RPMI7951 (cell line): Measurements from ENCODE around the gene DMRT1. TPM values are rescaled to one million over a fixed set of nuclear protein-coding genes. Genes with fewer than 3 reads are reported as not detected.
"Not testable (repeated sequence)": the region's sequence is repeated elsewhere in the genome, so short reads cannot be mapped to it uniquely, and the experiment has no call there.

Source experiments
- DNase-seq: peaks from one replicate; pipeline ENCODE4 v3.0.0-alpha.2; 2012; ENCODE audit warnings: low read depth
- total RNA-seq: library from RNA; depleted of rRNA; stranded (reverse); fragments of >200 nt; shearing (Covaris generic); gene quantifications from 2 replicates; pipeline ENCODE4 v1.2.3, GENCODE V29; 2014

Gene DMRT1
- total RNA-seq, 1 experiment from 2014 or later, result not detected

DNA sequence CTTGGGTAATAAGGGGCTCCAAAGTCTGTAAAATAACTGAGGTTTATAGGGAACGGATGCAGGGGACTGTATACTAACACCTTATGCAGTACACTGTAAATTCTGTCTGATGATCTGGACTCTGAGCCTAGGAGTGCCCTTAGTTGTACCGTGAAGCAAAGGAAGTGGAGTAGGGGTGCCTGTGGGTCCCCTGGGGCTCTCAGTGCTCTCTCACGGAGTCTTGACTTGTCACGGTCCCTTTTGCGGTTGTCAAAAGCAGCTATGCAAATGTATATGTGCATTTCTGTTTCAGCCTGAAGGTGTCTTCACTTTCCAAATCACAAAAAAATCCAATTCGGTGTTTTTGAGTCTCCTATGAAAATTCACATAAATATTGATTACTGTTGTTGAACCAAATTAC lies 17.8 kb downstream of the DMRT1 start:
- DNase-seq, result no peak

DNA sequence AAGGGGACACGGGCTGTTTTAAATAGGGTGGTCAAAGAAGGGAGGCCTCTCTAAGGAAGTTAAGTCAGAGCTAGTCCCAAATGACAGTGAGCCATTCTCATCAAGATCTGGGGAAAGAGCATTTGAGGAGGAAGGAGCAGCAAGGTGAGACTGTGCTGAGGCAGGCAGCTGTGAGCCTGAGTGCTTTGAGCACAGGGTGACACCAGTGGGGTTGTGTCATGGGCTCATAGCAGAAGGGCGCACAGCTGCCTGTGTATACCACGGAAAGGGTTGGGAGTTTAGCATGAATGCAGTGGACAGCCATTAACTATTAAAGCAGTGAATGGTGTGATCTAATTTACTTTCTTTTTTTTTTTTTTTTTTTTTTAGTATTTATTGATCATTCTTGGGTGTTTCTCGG lies 19.2 kb downstream of the DMRT1 start:
- DNase-seq, result no peak

DNA sequence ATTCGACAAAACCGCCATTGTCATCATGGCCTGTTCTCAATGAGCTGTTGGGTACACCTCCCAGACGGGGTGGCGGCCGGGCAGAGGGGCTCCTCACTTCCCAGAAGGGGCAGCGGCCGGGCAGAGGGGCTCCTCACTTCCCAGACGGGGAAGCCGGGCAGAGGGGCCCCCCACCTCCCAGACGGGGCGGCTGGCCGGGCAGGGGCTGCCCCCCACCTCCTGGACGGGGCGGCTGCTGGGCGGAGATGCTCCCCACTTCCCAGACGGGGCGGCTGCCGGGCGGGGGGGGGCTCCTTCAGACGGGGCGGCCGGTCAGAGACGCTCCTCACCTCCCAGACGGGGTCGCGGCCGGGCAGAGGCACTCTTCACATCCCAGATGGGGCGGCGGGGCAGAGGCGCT lies 20.0 kb downstream of the DMRT1 start:
- DNase-seq, result not testable (repeated sequence)

DNA sequence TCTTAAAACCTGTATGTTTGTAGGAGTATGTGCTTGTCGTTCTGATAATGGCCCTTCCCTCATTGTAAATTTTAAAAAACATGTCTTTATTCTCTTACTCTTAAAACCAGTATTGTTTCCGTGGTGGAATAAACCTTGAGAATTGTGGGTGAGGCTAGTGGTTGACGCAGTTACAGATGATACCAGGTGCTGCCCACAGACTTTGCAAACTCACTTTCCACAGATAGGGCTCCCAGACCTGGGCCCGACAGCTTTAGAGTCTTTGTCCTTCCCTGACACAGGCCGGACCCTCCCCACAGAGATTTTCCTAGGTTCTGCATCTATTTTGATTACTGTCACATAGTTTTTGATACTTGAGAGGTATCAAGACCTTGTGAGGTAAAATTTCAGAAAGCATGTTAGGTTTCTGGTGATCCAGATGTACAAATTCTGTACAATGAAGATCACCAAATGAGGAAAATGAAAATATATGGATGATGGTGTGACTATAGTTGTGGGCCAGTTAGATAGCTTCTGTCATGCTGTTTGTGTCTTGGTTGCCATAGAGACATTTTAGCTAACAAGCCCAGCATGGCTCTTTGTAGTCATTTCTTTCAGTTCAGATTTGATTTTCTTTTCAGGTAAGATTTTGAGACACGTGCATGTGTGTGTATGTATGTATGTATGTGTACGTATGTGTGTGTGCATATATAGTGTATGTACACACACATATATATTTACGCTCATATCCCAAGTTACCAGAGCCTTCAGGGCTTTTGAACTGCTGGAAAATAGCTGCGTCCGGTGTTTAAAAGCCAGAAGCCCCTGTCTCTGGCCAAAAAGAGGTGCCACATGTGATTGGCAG lies 33.8 kb downstream of the DMRT1 start:
- no peak for DNase-seq

DNA sequence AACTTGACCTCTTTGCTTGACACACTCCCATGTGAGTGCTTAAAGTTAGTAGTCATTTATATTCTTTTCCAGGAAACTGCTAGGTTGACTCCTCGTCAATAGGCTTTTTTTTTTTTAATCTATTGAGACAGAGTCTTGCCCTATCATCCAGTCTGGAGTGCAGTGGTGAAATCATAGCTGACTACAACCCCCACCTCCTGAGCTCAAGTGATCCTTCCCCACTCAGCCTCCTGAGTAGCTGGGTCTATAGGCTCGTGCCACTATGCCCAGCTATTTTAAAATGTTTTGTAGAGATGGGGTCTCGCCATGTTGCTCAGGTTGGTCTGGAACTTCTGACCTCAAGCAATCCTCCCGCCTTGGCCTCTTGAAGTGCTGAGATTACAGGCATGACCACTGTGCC lies 34.9 kb downstream of the DMRT1 start:
- DNase-seq, result no peak

DNA sequence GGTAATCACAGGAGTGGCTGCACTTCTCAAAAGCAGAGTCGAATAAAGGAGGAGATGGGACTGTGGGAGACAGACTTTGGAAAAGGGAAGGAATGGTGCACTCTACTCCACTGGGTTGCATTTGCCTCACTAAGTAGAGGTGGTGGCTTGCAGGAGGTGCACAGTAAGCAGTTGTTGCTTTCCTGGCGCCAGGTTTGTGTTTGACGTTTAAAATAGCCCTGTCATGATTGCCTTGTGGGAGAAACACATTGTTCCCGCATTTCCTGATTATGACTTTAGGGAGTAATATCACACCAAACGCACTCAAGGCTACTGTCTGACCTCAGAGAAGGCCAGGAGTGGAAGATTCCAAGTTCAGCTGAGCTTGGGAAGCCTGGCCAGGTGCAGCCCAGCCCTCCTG lies 36.7 kb downstream of the DMRT1 start:
- DNase-seq, result no peak

DNA sequence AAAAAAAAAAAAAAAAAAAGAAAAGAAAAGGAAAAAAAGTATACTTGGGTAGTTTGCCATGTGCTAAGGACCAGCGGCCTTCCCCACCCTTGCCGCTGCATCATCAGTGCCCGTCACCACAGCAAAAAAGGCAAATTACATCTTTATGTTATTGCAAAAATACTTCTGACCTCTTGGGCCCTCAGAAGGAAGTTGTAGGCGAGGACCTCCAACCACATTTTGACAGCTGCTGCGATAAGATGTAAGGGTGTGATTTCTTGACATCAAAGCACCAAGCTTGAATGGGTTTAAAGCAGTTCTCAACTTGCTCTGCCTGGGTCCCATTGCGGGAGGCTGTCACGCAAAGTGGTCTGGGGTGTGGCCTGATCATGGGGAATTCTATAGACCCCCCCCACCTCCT lies 39.2 kb downstream of the DMRT1 start:
- no peak for DNase-seq

DNA sequence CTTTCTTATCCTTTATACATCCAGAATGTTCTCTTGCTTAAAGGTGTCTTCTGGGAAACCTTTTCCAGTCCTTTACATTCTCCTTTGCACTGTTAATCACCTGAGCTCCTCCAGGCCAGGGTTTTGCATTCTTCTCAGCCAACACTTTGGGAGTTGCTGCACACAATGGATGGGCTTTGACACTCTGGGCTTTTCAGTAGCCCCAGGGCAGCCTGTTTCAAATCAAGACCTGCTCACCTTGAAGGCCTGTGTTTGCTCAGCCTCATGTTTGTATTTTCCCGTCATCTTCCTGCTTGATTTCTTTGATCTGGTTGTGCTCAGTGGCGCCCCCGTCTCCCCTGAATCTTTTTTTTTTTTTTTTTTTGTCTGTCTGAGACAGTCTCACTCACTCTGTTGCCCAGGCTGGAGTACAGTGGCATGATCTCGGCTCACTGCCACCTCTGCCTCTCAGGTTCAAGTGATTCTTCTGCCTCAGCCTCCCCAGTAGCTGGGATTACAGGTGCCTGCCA lies 41.0 kb downstream of the DMRT1 start:
- DNase-seq, result no peak

DNA sequence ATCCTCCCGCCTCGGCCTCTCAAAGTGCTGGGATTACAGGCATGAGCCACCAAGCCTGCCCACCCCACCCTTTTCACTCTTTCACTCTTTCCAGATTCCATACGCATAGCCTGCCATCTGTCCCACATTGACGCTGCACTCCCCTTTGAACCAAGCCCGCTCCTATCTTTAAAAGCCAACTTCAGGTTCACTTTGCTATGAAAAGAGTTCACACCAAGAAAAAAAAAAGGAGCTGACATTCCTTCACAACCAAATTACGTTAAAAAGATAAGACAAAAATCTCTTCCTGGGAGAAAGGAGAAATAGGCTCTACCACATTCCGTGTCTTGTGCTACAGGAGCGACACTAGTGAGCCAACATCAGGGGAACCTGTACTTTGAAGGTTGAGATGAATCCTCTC lies 41.5 kb downstream of the DMRT1 start:
- no peak for DNase-seq

DNA sequence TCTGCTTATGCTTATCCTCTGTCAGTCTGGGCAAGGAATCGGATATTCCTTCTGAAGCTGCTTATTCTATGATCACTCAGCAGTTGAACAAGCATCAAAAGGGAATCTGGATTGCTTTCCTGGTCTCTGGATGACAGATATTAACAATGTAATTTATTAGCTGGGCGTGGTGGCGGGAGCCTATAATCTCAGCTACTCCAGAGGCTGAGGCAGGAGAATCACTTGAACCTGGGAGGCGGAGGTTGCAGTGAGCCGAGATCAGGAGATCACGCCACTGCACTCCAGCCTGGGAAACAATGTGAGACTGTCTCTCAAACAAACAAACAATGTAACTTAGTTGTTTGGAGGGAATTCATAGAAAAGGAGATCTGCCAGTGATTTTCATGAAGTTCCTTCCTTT lies 45.4 kb downstream of the DMRT1 start:
- no peak for DNase-seq

DNA sequence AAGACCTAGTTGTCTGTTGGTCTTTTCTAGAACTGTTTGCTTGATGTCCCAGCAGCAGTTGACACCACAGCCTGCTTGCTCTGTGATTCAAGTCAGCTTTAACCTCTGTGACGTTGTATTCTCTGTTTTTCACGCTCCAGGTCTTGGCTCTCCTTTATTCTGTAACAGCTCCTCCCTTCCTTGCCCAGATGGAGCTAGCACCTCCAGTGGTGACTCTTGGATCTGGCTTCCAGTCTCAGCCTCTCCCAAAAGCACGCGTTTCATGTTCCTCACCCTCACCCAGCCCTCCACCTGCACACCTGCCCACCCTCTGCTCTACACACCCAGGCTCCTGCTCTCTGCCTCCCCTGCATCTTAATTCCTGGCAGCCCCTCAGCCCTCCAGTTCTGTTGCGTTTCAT lies 50.6 kb downstream of the DMRT1 start:
- DNase-seq, result no peak

DNA sequence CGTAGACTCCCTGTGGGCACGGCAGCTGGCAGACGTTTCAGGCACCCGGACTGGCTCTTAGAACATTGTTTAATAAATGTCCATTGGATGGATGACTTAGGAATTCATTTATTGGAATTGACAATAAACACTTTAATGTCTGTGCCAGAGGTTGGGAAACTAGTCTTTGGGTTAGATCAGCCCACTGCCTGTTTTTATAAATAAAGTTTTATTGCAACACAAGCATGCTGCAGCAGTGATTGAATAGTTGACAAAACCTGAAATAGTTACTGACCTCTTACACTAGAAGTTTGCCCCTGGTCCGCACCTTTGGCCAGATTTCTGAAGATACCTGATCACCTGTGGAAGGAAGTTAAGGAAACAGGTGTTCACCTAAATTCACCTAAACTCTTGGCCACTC lies 51.6 kb downstream of the DMRT1 start:
- DNase-seq, result no peak

DNA sequence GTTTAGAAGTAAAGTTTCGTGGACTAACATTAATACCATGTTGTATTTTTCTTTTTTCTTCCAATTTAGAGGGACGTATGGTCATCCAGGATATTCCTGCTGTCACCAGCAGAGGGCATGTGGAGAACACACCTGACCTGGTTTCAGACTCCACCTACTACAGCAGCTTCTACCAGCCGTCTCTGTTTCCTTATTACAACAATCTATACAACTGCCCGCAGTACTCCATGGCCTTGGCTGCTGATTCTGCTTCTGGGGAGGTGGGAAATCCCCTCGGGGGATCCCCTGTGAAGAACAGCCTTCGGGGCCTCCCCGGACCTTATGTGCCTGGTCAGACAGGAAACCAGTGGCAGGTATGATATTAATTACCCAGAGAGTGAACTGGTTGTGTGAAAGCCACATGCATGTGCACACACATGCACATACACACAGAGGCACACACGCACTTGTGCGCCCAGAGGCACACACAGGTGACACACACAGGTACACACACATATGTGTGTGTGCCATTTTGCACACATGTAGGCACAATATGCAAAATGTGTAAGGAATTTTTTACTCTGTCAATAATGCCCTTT lies 52.4 kb downstream of the DMRT1 start:
- peak; percentile 45 for DNase-seq

DNA sequence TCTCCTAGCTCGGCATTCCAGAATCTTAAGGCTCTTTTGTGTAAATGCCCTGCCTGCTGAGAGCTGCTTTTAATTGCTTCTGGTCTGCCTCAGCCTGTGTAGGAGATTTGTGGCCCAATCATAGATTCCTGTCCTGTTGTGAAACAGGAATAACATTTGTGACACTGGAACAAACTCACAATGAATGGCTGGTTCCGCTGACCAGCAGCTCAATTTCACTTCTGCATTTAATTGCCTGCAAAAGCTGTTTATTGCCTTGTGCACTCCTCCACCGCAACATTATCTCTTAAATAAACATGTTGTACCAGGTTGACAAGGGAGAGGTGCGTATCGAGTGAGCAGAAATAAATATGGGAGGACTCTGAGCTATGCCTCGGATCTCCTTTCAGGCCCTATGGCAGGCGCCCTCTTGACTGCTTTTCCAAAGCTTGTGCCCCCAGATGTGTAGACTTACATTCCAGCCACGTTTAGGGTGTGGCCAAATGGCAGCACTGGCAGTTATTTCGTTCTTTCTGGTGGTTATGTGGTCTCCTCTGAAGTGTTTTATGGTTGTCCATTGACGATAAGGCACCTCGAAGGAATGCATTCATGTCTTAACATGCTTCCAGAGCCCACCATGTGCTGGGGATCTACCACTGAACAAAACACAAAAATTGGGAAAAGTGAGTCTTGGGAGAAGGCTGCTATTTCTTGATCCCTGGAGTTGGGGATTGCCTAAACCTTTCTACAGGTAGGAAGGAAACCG lies 58.1 kb downstream of the DMRT1 start:
- DNase-seq, result no peak

DNA sequence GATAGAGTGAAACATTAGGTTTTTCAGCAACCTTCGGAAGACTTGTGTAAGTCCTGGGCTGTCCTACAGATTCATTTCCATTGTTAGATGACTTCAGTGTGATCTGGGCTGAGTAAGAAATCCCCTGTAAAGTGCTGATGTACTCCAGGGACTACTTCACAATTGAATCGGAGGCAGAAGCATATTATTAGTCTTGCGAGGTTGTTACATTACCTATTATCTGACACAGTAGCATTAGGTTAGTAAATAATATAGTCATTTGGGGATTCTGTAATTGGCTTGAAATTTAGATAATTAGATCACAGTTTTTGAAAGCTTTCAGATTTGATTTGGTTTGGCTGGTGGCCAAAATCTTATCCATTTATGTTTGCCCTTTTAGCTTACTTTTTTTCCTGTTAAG lies 62.4 kb downstream of the DMRT1 start:
- no peak for DNase-seq

DNA sequence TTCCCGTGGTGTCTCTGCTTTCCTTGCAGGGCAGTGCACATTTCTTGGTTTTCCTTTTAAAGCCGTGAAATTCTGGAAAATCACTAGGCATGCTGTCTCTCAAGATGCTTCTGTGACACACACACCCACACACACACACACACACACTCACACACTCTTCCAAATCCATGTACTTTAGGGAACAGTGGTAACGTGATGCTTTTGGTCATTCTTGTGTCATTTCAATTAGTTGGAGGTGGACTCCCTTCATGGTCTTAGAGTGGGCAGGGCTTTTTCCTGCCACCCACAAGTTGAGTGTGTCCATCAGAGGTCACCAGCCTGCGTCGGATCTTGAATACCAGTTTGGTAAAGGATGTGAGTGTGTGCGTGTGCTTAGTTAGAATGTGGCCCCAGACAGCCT lies 64.4 kb downstream of the DMRT1 start:
- no peak for DNase-seq

DNA sequence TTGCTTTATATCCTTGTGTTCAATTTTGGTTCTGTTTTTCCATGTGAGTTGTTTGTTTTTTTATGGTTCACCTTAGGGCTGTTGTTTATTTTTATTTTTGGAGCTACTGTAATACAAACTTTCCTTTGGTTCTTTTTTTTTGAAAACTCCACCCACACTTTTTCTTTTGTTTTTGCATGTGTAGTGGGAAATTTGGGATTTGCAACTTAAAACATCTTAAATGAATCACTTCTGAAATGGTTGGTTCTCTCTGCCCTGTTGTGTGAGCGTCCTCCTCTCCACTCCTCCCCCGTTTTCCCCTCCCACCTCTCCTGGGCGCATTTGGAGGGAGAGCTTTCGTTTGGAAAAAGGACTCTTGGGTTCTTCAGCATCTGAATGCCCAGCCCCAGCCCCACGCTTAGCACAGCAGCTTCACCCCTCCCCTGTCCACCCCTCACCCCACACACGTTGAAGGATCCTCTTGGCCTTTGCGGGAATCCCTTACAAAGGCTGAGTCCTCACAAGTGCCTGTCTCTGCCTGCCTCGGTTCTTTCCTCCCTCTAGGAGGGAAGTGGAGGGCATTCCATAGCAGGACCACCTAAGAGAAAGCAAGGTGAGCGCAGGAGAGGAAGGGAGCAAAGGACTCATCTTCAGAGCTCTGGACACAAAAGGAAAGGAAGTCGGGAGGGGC lies 67.2 kb downstream of the DMRT1 start:
- no peak for DNase-seq

DNA sequence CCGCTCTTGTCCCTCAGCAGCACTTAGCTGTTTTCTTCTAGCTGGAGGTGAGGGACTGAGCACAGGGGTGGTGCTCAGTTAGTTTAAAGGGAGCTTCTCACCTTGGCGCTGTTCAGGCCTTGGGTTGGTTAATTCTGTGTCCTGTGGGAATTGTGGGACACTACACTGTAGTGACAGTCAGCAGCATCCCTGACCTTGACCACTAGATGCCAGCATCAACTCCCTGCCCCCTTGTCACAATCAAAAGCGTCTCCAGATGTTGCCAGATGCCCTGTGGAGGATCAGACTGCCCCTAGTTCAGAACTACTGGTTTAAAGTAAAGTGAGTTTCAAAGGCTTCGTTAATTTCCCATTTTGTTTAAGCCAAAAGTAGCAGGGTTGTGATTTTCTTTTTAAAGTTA lies 69.5 kb downstream of the DMRT1 start:
- DNase-seq, result no peak

DNA sequence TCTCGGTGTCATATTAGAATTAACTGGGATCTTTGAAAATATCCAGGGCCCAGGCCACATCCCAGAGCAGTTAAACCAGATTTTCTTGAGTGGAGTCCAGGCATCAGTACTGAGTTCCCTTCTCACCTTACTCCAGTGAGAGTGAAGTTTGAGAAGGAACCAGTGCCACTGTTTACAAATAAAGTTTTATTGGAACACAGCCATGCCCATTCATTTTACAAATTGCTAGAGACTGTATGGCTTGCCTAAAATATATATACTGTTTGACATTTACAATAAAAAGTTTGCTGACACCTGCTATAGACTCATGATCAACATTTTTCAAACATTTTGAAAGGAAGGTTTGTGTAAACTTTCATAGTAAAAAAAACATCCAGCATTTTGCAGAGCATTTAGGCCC lies 71.3 kb downstream of the DMRT1 start:
- DNase-seq, result no peak

DNA sequence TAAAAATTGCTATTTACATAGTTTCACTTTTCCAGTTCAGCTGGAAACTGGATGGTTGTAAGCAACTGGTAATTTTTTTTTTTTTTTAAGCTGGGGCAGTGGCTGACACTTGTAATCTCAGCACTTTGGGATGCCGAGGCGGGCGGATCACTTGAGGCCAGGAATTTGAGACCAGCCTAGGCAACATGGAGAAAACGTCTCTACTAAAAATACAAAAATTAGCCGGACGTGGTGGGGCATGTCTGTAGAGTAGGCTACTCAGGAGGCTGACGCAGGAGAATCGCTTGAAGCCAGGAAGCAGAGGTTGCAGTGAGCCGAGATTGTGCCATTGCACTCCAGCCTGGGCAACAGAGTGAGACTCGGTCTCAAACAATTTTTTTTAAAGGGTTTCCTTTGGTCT lies 72.0 kb downstream of the DMRT1 start:
- not testable (repeated sequence) for DNase-seq

DNA sequence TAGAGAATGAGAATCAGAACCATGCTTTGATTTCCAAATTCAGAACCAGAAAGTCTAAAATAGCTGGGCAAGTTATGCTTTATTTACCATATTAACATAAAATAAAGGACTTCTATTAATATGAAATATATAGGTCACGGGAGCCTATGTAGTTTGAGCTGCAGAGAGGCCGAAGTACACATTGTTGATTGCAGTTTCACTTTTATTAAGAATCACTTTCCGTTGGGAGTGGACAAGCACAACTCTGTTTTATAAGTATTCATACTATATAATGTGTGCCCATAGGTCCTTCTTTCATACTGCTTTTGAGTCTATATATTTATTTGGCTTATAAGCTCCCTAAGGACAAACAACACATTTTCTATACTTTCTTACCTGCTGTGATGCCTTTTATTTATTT lies 76.2 kb downstream of the DMRT1 start:
- no peak for DNase-seq

DNA sequence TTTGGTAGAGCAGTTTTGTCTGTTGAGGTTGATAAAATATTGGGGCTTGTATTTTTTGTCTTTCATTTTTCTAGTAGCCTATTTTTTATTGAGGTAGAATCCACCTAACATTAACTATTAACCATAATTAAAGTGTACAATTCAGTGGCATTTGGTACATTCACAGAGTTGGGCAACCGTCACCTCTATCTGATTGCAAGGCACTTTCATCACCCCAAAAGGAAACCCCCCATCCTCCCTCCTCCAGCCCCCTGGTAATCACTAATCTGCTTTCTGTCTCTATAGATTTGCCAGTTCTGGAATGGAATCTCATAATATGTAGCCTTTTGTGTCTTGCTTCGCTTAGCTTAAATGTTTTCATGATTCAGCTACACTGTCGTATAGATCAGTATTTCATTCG lies 79.4 kb downstream of the DMRT1 start:
- DNase-seq, result no peak
